Measurements from ENCODE around the gene GPR153.

The GPR153 gene

DNA sequence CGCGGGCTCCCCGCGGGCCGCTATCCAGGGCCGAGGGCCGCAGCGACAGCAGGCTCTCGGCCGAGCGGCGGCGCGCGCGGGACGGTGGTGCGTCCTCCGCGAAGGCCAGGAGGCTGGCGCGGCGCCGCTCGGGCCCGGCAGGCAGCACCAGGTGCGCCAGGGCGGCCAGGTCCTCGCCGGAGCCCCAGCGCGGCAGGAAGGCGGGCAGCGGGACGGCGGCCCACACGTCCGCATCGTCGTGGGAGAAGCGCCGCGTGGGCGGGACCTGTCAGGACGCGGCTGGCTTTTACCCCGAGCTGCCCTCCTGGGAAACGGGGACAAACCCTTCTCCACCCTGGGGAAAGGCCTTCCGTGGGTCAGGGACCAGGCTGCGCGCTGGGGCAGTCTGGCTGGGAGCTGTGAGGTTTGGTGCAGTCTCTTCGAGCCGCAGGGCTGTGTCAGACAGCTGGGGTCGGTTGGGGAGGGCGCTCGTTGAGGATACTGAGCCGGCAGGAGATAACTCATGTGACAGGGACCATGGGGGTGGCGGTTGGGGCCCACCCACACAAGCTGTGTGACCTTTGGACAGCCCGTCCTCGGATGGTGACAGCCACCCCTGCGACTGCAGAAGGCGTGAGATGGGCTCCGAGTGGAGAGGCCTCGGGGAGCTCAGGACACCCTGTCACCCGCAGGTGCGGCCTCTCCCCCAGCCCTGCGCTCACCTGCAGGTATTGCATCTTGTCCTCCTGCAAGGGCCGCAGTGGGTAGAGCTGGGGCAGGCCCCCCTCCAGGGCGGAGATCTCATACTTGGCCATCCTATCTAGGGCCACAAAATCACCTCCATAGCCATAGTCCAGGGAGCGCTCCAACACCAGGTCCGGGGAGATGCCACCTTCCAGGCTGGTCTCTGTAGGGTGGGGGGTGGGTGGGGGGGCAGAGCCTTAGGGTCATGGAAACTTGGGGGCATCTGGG, 10.9 kb downstream of the GPR153 start:
- H3K4me3 ChIP-seq: peak overlapping the region; percentile 30

DNA sequence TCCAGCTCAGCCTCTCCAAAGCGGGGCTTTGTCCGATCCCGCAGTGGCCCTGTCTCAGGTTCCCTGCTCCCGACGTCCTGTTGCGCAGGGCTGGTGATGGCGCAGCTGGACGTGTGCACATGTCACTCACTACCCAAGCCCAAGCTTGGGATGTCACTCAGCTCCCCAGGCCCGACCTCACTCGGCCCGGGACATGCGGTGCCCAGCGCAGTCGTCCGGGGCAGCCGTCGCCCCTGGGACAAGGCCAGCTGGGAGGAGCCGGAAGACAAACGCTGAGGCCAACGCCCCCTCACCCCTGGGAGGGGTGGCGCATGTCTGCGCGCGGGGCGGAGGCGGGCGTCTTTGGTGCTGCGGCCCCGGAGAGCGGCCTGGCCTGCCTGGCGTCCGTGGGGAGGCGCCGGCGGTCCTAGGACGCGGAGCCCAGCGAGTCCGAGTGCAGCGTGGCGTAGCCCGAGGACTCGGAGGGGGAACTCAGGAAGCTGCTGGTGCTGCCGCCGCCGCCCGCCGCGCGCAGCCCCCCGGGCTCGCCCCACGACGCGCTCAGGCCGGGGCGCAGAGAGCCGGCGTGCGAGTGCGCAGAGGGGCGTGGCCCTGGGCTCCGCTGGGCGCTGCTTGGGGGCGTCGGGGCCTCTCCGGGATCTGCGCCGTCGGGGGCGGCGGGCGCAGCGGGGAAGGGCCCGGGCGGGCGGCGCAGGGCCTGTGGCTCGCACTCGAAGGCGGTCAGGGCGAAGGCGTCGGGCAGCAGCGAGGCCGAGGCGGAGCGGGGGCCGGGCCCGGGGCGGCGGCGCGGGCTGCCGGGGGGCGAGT, 11.8 kb downstream of the GPR153 start:
- H3K4me3 ChIP-seq: peak overlapping the region; percentile 30
- DNase-seq (ENCODE audit: low spot score): no peak
- H3K27ac ChIP-seq: no peak overlapping the region
- TF ChIP-seq CTCF (IDR thresholded peaks at IDR 0.05): no peak

More for the DNA sequence above, 10.9 kb downstream of the GPR153 start:
- no peak for TF ChIP-seq CTCF (IDR thresholded peaks at IDR 0.05)
- no peak overlapping the region for H3K27ac ChIP-seq
- DNase-seq (ENCODE audit: low spot score): no peak

DNA sequence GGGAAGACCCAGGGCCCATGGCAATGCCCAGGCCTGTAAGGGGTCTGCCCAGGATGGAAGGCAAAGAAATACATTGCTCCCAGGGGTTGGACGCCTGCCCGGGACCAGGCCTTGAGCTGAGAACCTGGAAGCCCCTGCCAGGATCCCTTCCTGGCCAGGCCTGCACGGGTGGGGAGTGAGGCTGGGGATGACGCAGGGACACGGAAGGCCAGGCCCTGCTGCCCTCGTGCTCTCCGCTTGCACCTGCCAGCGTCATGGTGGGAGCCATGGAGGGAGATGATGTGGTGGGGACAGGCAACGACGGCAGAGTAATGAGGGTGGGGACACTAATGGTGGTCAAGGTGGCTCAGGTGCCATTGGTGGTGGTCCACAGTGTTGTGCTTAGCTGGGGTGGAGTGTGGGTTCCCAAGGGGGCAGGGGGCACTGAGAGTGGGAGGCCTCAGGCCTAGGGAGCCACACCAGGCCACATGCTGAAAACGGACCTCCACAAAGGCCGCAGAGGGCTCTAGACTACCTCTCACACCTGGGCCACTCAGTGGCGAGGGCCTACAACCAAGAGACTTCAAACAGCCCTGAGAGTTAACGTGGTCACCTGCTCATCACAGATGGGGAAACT, 12.6 kb downstream of the GPR153 start:
- no peak for DNase-seq (ENCODE audit: low spot score)
- TF ChIP-seq CTCF (IDR thresholded peaks at IDR 0.05): no peak
- H3K27ac ChIP-seq: no peak overlapping the region
- no peak overlapping the region for H3K4me3 ChIP-seq

- Histone ChIP-seq H3K27ac (no peak overlapping the region), H3K4me3 (no peak overlapping the region)
- DNase-seq (ENCODE audit: low spot score): no peak
- TF ChIP-seq CTCF (IDR thresholded peaks at IDR 0.05): no peak
Measured at GRCh38 chr1:6247651-6248050, 13.2 kb downstream of the GPR153 start.

DNA sequence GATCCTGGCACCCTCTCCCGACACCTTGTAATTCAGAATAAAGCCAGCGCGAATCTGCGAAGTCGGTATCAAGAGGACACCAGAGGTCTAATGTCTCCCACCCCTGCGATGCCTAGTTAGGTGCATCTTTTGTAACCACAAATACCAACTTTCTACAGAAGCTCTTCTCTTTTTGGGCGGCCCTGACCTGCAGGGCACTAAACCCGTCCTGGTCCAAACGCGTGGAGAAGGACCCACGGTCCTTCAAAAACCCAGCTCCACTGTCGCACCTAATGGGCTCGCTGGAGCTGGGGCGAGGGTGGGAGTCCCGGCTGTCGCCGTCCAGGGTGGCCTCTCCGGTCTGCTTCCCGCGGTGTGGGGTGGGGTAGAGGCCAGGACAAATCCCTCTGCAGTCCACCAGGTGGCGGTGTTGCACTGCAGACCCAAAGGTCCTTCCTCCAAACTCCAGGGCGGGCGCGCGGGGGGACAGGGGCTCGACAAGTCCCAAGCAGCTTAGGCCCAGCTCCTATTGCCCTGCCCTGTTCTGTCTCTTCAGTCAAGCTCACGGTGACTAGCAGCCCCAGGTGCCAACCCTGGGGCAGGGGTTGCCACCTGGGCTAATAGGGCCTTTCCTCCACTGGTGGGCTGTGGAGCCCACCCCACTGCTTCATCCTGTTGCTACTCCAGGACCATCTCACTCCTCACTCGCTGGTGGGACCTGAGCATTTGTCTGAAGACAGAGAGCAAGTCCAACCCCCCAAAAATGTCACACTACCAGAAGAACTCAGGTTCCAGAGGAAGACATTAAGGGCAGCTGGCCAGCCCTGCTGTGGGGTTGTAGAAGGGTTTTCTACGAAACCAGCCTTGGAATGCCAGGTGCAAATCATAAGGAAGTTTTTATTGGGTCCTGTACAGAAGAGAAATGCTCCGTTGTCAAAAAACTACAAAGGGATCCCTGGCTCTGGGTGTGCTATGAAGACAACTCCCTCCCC, 14.1 kb downstream of the GPR153 start:
- no peak overlapping the region for H3K27ac ChIP-seq
- DNase-seq (ENCODE audit: low spot score): peak; percentile 84
- H3K4me3 ChIP-seq: no peak overlapping the region
- TF ChIP-seq CTCF (IDR thresholded peaks at IDR 0.05): peak; percentile 94

GRCh38 chr1:6245869-6246496, 14.9 kb downstream of the GPR153 start:
- no peak for TF ChIP-seq CTCF (IDR thresholded peaks at IDR 0.05)
- Histone ChIP-seq H3K4me3 (no peak overlapping the region), H3K27ac (no peak overlapping the region)
- no peak for DNase-seq (ENCODE audit: low spot score)

Data from coronary artery (tissue), 2 donors.